Activated gamma-delta T cell treated with anti-CD3 and anti-CD28 coated beads, Interleukin-2, amount 50 U/mL, for 16 hours (primary cell): ENCODE data around the gene EFNB2.

Experiments
- DNase-seq: peaks from one replicate; pipeline ENCODE4 v3.0.0-alpha.2; 2020; ENCODE audit warnings: low read depth

Gene EFNB2

DNA sequence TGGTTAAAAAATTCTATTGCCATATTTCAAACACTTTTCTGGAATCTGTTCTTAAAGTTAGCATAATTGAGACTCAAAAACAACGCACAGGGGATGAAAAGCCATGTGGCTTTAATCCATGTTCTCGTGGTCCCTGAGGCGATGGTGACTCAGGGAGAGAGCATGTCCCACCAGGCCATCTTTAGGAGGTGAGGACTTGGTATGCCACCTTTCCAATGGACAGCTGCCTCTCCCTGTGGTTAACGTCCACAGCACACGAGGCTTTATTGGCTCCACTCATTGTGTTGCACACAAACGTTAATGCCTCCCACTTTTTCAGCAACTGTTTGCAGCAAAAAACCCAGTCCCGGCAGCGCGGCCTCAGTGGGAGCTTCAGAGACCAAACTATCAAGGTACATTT is 51.4 kb downstream of the EFNB2 start:
- no peak for DNase-seq

DNA sequence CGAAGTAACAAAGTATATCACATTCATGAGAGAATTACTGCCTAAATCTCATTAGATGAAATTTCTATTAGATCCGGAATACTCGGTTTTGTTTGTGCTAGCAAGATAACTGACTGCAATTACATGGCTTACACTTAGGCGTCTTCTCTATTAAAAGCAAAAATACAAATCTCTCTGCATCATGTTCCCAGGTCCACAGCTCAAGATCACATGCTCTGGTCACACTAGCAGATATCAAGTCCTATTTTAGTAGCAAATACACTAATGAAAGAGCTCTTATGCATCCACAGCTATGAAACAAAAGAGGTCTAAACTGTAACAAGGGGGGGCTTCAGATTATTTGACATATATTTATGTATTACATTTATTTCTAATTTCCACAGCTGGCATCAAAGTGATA is 53.5 kb downstream of the EFNB2 start:
- DNase-seq = no peak

DNA sequence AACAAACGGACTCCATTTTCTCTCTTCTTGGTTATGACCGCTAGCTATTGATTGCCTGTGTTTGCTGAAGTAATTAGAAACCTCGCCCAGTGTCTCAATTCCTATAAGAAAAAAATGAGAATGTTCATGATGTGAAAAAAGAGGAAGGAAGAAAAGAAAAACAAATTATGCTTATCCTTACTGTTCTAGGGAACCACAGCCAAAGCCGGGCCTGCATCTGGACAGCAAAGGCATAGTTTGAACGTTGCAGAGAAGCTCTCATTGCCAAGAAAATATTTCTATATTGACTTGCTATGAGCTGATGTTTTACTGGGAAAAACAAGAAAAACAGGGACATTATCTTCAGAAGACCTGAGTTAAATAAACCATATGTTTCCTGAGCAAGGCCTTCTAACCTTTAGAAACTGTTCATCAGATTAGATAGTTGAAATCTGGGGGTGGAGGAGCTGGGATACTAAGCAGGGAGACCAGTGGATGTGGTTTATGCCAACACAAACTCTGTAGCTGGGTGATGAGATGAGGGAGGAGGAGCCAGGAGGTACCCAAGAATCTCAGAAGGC is 55.0 kb downstream of the EFNB2 start:
- DNase-seq = no peak

DNA sequence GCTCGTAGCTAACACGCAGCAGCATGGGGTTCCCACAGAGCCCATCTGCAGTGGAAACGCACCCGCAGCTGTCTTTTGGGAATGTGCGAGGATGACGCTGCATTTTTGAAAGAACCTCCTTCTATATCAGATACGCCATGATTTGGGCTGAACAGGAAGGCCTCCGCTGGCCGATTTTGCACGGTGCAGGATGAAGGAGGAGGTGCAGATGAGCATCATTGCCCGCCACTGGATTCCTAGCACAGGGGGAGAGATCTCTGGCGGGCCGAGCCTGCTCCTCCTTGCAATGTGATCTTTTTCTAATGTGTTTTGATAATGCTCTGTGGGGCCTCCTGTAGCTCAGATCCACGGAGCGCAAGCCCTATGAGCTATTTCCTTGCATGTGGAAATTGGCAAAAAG is 55.5 kb downstream of the EFNB2 start:
- no peak for DNase-seq

DNA sequence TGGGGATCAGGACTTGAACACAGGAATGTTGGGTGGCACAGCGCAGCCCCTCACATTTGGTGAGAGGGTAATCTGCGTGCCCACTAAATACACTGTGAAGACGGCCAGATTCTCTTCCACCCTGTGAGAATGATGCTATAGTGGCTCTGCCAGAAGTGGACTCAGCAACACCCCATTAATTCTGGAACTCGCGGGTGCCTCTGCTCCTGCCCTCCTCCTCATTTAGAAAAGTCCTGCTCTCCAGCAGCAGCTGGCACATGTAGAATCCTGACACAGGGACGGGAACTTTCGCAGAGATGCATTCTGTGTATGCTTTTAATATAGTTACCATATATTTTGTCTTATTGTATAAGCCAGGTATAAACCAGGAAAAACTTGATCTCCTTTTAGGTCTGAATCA is 57.3 kb downstream of the EFNB2 start:
- no peak for DNase-seq

DNA sequence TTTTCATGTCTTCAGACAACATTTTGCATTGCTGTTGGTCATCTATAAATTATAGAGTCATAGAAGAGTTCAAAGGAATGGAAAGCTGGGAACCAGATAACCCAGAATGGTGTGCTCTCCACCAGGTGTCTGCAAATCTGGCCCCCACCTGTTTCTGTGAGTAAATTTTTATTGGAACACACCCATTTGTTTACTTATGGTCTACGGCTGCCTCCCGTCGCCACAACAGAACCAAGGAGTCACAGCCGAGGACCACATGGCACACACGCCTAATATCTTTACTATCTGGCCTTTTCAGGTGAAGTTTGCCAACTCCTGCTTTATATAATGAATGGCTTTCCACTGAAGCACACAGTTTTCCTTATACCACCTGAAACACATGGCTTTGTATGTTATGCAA is 58.2 kb downstream of the EFNB2 start:
- DNase-seq = no peak

DNA sequence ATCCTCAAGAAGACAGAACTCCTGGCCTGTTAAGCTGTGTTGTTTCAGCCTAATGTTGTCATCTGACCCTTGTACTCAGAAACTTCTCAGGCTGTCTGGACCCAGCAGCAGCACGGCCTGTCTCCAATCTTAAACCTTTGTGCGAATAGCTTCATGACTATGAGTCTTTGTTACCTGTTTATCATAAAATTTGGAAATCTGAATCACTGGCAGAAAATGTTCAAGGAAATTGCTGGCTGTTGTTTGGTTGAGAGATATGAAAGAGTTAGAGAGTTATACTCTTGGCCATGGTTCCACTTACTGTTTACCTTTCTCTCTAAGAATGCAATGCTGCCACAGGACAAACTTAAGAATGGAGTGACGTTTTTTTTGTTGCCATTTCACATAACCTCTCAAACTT is 59.6 kb downstream of the EFNB2 start:
- DNase-seq = no peak

DNA sequence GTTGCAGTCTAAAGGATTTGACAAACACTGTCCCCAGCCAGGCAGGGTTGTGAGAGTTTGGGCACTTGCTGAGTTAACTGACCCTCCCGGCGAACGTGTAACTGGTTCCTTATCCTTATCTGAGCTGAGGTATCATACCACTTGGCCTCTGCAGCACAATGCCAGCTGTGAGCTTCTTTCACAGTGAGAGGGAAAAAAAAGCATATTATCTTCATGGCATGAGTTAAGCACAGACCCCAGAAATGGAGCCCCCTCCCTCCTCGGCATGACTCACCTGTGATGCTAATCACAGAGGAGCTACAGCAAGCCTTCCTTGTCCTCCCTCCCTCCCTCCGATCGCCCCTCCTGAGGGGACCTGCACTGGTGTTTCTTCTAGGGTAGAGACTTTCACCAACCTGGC is 60.5 kb downstream of the EFNB2 start:
- no peak for DNase-seq

DNA sequence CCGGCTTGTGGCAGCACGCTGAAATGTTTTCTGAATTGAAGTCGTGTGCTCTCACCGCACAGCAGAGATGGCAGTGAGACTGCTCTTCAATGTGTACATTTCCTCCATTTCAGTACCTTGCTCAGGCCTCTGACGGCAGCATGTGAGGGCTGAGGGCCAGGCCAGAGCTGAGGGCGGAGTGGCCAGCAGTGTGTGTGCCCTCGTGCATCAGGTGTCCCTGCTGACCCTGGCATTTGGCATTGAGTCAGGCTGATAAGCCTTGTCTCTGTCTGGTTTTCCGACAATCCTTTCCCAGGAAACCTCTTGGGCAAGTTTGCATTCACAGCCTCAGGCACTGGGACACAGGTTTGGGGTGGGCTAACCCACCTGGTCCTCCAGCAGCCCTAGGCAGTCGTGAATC is 62.3 kb downstream of the EFNB2 start:
- DNase-seq = no peak

DNA sequence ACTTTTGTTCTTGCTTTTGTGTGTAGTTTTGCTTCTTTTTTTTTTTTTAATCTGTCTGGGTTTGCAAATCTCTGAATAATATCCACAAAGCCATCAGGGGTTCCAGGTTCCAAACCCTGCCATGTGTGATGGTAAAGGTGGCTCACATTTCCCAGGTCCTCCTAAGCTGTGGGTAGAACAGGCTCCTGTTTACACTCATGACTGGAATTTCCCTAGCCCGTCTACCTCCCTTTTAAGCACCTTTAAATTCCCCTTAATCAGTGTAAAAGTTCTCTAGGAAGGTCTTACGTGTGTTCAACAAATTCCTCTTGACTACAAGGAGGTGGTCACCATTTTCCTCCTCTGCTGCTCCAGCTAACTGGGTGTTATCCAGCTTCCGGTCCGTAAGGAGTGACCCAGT is 62.8 kb downstream of the EFNB2 start:
- no peak for DNase-seq

DNA sequence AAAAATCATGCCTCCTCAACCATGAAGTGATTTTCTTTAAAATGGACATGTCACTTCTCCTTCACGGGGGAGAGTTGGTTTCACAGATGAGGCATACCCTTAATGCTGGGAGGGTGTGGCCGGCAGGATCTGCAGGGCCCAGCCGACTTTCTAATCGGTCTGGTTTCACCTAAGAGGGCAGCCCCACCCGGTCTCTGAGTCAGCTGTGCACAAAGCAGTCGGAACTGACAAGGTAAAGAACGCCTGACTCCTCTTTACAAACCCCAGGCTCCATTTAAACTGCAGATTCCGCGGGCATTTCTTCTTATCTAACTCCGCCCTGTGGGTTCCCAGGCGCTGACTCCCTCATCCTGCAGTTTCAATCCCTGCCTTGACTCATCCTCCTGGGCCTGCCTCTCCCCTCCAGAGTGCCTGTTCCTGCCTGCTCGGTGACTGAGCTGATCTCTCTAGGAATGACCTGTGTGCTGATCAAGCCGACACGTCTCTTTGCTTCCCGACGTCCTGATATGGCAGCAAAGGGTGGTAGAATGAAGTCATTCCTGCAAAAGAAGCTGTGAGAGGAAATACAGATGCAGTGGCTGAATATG is 63.4 kb downstream of the EFNB2 start:
- no peak for DNase-seq

DNA sequence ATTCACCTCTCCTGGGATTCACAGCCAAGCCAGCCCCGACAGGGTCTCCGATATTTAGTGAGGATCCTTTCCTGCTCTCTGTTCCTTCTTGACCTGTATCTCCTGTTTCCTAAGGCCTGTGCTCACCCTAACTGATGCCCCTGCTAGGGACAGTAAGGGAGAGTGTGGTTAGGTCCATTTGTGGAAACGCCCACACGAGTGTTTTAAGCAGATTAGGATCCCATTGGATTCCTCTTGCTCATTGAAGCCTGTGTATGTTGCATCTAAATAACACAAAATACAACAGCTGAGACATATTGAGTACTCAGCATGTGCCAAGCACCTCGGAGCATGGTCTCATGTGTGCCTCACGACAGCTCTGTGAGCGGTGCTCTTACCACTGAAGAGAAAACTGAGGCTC is 64.9 kb downstream of the EFNB2 start:
- DNase-seq = no peak

DNA sequence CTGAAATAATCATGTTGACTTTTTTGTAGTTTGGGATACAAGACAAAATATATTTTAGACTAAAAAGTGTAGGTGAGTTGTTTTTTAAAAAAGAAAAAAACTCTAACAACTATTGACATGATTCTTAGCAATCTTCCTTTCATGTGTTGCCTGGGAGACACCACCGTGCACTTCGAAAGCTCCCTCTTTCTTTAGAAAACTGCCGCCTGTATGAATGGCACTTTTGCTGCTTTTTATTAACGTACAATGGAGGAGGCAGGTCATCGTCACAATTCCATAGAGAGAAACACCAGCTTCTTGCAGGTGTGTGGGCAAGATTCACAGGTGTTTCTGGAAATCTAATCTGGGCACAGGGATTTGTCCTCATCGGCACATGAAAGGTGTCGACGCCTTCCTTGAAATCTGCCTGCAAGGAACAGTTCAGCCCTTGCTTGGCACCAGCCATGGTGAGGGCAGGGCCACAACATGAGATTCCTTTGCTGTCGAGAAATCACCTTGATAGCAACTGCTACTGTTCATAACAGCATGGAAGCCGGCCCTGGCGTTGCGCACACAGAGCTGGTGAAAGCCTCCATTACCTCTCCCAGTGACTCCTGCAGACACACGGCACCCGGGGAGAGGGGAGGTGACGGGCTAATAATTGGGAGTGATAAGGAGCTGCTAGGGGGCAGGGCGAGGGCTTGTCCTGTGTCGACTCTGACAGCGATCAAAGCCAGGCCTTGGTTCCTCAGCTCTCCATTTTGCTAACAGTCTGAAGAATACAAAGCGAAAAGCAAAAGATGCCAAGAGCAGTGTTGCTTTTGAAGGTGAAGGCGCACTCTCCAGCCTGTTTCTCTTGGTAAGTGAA is 66.5 kb downstream of the EFNB2 start:
- DNase-seq = no peak

DNA sequence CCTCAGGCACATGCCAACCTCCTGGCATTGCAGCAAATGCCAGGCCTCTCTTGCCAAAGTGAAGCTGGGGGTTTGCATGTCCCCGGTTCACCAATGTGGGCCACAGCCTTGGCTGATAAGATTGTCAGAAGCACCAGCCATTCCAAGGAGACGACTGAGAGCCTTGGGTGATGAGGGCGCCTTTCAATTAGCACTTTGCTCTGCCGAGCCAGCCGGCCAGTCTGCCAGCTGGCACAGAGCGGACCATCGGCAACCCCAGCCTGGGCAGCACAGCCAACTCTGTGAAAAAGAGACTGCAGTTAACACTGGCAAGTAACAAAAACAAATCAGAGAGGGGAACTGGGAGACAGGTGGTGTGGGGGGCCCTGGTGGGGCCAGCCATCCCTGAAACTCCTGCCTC is 67.3 kb downstream of the EFNB2 start:
- no peak for DNase-seq

DNA sequence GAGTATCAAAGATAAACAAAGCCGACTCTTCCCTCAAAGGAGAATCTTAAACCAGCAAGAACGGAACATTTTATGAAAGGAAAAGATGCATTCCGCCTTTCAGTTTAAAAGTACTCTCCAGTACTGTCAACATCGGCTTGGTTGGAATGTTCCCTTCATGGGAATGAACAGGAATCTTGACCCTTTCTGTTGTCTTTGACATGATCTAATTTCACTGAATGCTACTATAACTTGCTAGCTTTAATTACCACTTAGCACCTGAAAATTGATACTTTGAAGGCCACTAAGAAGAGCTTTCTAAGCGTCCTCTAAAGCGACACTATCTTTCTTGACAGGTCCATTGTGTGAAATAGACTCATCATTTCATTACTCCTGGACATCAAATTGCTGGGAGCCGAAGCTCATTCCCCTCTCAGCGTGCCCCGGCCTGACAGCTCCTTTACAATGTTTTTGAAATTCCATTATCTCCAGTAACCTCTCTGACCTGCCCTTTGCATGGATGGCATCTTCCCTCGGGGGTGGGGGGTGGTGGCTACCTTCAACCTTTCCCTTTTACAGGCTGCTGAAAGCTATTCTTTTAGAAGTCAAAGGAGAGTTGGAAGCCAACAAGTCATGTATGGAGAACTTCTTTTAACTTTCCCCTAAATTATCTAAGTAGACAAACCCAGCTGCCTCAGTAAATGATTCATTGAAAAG is 67.9 kb downstream of the EFNB2 start:
- no peak for DNase-seq

DNA sequence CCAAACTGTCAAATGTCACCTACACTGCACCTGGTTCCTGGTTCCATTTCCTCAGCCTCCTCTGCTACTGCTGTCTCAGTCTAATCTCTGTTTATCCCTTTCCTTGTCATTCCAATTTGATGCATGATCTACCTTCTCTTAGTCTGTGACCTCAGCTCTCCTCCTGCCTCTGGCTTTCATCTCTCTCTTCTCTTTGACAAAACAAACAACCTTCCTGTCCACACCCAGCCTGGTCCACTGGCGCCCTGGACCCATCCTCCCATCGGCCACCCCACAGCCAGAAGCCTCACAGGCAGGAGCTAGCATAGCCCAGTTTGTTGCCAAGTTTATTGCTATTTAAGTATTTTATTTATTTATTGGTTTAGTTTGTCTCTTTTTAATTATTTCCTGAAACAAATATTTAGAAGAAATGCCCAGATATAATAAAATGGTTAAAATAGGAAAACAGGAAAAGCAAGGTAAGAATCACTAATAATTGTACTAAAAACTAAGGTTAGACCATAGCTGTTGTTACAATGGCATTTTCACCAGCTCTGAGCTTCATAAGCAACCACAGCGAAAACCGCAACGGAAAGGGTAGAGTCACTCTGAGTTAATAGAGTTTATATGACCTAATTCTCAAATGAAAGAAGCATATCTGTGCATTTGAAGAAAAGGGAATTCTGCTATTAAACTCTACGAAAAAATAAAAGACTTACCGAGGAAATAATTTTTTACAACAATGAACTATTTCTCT is 68.6 kb downstream of the EFNB2 start:
- DNase-seq = no peak

DNA sequence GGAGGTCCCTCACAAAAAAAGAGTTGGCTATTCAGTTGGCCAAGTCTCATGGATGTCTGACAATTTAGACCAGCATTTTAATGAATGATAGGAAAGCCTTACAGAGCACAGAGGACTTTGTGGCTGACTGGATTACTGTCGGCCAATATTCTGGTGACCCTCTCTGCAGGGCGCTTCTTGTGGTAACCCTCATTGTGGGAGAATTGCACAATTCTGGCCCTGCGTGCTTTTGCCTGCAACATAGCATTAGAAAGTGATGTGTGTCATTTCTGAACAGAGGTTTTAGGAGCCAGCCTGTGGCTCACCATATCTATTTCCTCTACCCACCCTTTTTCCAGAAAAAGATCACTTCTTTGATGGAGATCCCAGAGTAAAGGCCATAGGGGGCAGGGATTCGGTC is 71.4 kb downstream of the EFNB2 start:
- DNase-seq = no peak

DNA sequence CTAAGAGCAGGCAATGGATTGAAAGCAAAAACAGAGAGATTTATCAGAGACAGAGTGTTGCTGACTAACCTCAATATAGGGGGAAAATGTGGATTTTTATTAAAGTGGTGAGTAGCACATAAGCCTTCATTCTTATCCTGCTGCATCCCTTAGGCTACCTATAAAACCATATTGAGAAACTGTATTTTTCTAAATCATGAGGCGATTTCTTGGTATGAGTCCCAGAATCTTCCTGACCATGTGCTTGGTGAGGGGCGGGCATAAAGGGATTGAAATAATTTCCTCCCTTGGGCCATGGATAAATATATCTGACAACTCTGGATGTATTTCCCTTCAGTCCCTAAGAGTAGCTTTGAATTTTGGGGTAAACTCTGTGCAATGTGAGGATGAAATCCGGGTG is 72.8 kb downstream of the EFNB2 start:
- DNase-seq = no peak

DNA sequence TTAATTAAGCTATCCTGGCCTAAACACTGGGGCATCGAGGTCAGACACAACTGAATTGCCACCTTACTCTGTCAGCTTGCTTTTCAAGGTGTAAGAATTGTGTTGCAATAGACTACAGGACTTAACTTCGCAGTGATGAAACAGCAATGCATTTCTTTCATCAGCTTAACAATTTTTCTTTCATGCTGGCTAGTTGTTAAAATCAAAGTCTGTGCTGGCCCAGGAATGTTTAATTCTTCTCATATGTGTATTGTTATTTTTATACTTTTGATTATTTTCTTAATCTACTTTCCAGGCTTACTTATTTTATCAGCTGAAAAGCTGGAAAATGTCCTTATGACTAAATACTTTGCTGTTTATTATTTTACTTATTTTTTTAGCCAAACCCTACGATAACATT is 79.7 kb downstream of the EFNB2 start:
- no peak for DNase-seq

DNA sequence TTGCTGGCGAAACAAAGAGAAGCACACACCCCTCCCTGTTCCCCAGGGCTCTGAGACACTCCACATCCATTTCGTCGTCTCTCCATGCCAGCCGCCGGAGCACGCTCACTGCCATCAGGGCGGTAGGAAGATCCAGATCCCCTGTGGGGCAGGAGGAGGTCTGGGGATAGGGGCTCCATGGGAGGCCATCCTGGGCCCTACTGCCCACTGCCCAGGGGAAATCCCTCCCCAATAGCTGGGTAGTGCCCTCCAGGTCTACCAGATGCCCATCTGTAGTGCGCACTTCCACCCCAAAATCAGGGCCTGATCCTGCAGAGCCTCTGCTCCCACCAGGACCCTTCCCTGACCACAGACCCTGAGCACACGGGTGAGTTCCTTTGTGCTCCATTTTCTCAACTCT is 80.3 kb downstream of the EFNB2 start:
- no peak for DNase-seq

DNA sequence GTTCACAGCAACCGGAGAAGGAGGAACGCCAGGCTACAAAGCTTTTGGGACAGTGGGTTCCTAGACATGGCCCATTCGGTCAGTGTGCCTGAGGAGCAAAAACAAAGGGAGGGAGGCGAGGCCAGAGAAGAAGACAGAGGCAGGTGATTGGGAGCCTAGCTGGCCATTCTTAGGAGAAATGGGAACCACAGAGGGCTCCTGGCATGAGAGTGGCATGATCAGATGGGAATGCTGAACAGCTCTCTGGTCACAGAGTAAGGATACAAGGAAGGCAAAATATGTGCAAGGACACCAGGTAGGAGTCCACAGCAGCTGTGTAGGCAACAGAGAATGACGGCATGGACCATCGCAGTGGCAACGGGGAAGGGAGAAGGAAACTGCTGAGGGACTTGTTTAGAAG is 82.4 kb downstream of the EFNB2 start:
- no peak for DNase-seq

DNA sequence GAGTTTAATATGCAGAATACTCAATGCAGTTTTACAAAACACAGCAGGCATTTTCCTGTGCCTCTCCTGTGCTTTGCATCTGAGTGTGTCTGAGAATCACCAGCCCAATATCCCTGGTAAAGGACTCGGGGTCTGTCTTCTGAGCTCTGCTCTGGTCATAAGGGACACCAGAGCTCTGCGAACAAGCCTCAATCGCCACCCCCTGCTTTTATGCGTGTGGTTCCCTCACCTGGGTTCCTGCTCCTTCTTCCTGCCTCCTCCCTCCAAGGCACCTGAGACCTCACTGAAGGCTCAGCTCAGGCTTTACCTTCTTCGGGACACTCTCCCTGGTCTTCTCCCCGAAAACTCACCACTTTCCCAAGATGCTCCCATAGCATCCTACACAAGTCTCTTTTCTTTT is 84.5 kb downstream of the EFNB2 start:
- DNase-seq = no peak
